K562 (cell line): ENCODE results near the gene MRPS18B.

Source experiments
- ATF6 ChIP-seq: sonication (generic); formaldehyde crosslinking; IDR thresholded peaks from 2 replicates; pipeline ENCODE4 v1.4.0; 2020; ENCODE audit warnings: mild to moderate bottlenecking, missing genetic modification reagents
- MEF2A ChIP-seq: IDR thresholded peaks from 2 replicates; pipeline ENCODE4 v1.6.1; 2011; ENCODE audit warnings: low read depth, mild to moderate bottlenecking, low read length, moderate library complexity; ENCODE audit not compliant: control insufficient read depth
- MEF2D ChIP-seq: conservative IDR thresholded peaks from 2 replicates; pipeline ENCODE4 v1.6.1; 2016; ENCODE audit warnings: low read depth, missing genetic modification characterization, missing compliant biosample characterization
- RB1 ChIP-seq: fragments of 450-650 bp; IDR thresholded peaks from 2 replicates; pipeline ENCODE4 v1.6.1; 2017; ENCODE audit warnings: low read depth, mild to moderate bottlenecking
- ZNF398 ChIP-seq: fragments of 250-450 bp; sonication (Bioruptor Pico); IDR thresholded peaks from 2 replicates; pipeline ENCODE4 v1.8.0; 2021; ENCODE audit warnings: moderate library complexity, mild to moderate bottlenecking, inconsistent platforms

GRCh38 chr6:30670760-30671527 lies 53.3 kb downstream of the MRPS18B start:
- TF ChIP-seq MEF2D (tag) (no peak), ZNF398 (CRISPR knock-in tag) (no peak), RB1 (no peak), MEF2A (no peak), ATF6 (CRISPR knock-in tag) (no peak)
